ENCODE data around the gene TAP1.

The TAP1 gene

GRCh38 chr6:32830017-32830416 is 23.5 kb downstream of the TAP1 start:
- H3K27ac ChIP-seq, result no peak overlapping the region
- TF ChIP-seq CTCF (conservative IDR thresholded peaks at IDR 0.05; ENCODE audit: low read depth), result no peak
- ChIA-PET POLR2A (ENCODE audit: low non-redundant PET) (no interaction called here), CTCF (no interaction called here)
- no peak for DNase-seq (ENCODE audit: low spot score)

GRCh38 chr6:32829495-32829894 is 24.0 kb downstream of the TAP1 start:
- POLR2A ChIA-PET (ENCODE audit: low non-redundant PET), result no interaction called here
- TF ChIP-seq CTCF (conservative IDR thresholded peaks at IDR 0.05; ENCODE audit: low read depth), result no peak

GRCh38 chr6:32827025-32827424 is 26.5 kb downstream of the TAP1 start:
- no peak overlapping the region for H3K27ac ChIP-seq
- POLR2A ChIA-PET (ENCODE audit: low non-redundant PET), result no interaction called here
- no peak for TF ChIP-seq CTCF (conservative IDR thresholded peaks at IDR 0.05; ENCODE audit: low read depth)
- CTCF ChIA-PET, result interaction anchor here (0.6 to 2.6 kb wide), 3 partner anchors 29 to 1635 kb away, joined by 3 to 14 read pairs (median 3); no protein-coding TSS in a partner anchor
- DNase-seq (ENCODE audit: low spot score), result no peak

More at GRCh38 chr6:32829495-32829894, 24.0 kb downstream of the TAP1 start:
- no peak for DNase-seq (ENCODE audit: low spot score)
- CTCF ChIA-PET, result no interaction called here
- H3K27ac ChIP-seq, result no peak overlapping the region; the same call in 1 of the 2 replicates

- ChIA-PET POLR2A (ENCODE audit: low non-redundant PET) (interaction anchor here (0.8 kb wide), 1 partner anchor 28 kb away, joined by 3 read pairs; the partner anchor contains the start of genes PSMB9 and TAP1), CTCF (interaction anchor here (0.6 to 2.6 kb wide), 5 partner anchors 12 to 42 kb away, joined by 3 to 14 read pairs (median 4); partner anchors contain the start of gene PSMB8)
- peak; percentile 38; the same call in 1 of the 2 replicates for TF ChIP-seq CTCF (conservative IDR thresholded peaks at IDR 0.05; ENCODE audit: low read depth)
- no peak overlapping the region for H3K27ac ChIP-seq
- no peak for DNase-seq (ENCODE audit: low spot score)
Observed at GRCh38 chr6:32825966-32826365, 27.5 kb downstream of the TAP1 start.

- H3K27ac ChIP-seq, result peak overlapping the region; percentile 29; the same call in 1 of the 2 replicates
- peak; percentile 88 for DNase-seq (ENCODE audit: low spot score)
- no peak for TF ChIP-seq CTCF (conservative IDR thresholded peaks at IDR 0.05; ENCODE audit: low read depth)
- ChIA-PET CTCF (interaction anchor here (1.1 kb wide), 1 partner anchor 19 kb away, joined by 5 read pairs; the partner anchor contains the start of gene TAP2), POLR2A (ENCODE audit: low non-redundant PET) (no interaction called here)
Observed at GRCh38 chr6:32819729-32820128, 33.8 kb downstream of the TAP1 start.

- POLR2A ChIA-PET (ENCODE audit: low non-redundant PET), result no interaction called here
- H3K27ac ChIP-seq, result no peak overlapping the region
- no peak for DNase-seq (ENCODE audit: low spot score)
- TF ChIP-seq CTCF (conservative IDR thresholded peaks at IDR 0.05; ENCODE audit: low read depth), result no peak
- CTCF ChIA-PET, result no interaction called here
Observed at GRCh38 chr6:32818867-32819266, 34.6 kb downstream of the TAP1 start.
